SK-N-MC (cell line): ENCODE data around the gene AARS2.

Experiments used
- EZH2 ChIP-seq: fragments of 200-600 bp; sonication (generic); IDR thresholded peaks from one replicate; pipeline ENCODE4 v1.6.1; 2017; ENCODE audit warnings: antibody characterized with exemption
- FOXP2 ChIP-seq: optimal IDR thresholded peaks from 2 replicates; pipeline ENCODE3; 2011; ENCODE audit warnings: mild to moderate bottlenecking, moderate library complexity; ENCODE audit not compliant: insufficient read depth; ENCODE audit errors: extremely low read length, control extremely low read depth

DNA sequence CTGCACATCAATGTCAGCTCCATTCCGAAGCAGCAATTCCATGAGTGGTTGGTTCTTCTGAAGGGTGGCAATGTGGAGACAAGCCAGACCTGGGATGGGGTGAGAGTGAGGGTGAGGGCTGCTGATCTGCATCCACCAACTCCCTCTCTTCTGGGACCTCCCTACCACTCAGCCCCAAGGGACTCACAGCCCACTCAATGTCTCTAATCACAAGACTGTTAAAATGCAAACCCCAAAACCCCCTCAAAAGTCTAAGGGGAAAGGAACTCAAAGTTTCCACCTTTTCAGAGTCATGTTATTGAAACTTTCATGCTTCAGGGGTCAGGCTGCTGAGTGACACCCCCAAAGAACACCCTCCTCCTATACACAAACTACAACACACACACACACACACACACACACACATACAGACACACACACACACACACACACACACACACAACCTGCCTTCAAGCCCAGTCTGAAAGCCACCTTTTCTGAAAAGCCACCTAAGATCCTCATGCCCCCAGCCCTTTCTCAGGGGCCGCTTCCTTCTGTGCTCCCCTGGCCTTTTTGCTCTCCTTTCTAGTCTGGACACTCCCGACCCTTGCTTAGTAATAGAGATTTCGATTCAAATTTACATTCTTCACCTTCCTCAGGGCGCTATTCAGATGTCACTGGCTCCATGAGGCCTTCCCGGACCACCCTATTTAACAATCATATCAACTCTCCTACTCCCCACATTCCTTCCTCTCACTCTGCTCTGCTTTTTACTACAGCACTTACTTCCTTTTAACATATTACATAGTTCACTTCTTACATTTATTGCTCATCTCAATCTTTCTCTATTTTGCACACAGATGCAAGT, 52.5 kb downstream of the AARS2 start:
- TF ChIP-seq EZH2 (no peak), FOXP2 (no peak)
